HG02981 (cell line): Measurements from ENCODE around the gene RAD51B.
"Not testable (repeated sequence)": the region's sequence is repeated elsewhere in the genome, so short reads cannot be mapped to it uniquely, and the experiment has no call there.

Experiments used
- ATAC-seq: cut with Tn5 transposase; IDR thresholded peaks from one replicate; pipeline ENCODE4 v1.9.1; 2021; ENCODE audit warnings: mild to moderate bottlenecking, moderate library complexity; ENCODE audit not compliant: unreplicated experiment

Gene RAD51B

DNA sequence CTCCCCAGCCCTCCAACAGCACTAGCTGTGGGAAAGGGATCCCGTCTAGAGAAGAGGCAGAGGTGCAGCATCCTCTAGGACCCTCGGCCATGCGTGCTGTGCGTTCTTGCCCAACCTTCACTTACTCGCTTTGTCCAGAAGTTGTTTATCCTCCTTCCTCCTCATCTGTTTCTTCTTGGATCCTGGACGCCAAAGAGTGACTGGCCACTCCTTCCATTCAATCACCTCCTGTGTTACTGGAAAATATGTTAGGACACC is 832.8 kb downstream of the RAD51B start:
- no peak for ATAC-seq

GRCh38 chr14:68653108-68653507 is 833.5 kb downstream of the RAD51B start:
- ATAC-seq = no peak

DNA sequence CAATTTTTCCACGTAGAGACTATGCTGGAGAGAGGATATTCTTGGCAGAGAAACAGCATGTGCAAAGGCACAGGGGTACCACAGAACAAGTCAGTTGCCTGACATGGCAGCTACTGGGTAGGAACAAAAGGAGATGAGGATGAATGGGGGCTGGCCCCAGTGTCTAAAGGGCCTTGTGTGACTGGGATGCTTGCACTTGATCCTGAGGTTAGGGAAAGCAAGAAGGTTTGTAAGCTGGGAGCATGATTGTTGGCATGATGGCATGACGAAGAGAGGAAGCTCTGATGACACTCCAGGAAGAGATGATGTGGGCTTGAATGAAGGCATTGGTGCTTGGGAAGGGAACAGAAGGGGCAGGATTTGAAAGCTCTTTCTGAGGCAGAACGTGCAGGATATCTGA is 834.2 kb downstream of the RAD51B start:
- no peak for ATAC-seq

DNA sequence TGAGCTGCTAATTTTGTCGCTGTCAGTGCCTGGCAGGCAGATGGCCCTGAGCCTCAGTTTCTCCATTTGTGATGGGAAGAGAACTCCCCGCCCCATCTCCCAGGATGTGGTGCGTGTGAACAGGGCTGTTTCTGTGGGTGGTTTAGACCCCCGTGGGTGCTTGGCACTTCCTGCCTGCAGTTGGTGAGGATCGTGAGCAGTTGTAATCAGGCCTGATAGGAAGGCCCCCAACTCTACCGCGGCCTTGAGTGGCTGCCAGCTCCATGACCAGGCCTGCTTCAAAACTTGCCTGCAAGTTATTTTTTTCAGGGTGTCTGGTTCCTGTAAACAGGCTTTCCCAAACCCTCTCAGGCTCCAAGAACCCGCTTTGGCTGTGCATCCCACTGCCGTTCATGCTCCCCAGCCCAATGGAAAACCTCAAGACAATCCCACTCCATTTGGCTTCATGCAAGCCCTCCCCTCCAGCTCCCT is 834.9 kb downstream of the RAD51B start:
- no peak for ATAC-seq

GRCh38 chr14:68655021-68655831 is 835.6 kb downstream of the RAD51B start:
- ATAC-seq = no peak

GRCh38 chr14:68655911-68656316 is 836.3 kb downstream of the RAD51B start:
- ATAC-seq = no peak

- ATAC-seq = no peak
Observed at GRCh38 chr14:68656452-68656851, 836.9 kb downstream of the RAD51B start.

GRCh38 chr14:68657300-68658028 is 837.9 kb downstream of the RAD51B start:
- ATAC-seq = no peak

- ATAC-seq = no peak
Observed at GRCh38 chr14:68658029-68658509, 838.5 kb downstream of the RAD51B start.

DNA sequence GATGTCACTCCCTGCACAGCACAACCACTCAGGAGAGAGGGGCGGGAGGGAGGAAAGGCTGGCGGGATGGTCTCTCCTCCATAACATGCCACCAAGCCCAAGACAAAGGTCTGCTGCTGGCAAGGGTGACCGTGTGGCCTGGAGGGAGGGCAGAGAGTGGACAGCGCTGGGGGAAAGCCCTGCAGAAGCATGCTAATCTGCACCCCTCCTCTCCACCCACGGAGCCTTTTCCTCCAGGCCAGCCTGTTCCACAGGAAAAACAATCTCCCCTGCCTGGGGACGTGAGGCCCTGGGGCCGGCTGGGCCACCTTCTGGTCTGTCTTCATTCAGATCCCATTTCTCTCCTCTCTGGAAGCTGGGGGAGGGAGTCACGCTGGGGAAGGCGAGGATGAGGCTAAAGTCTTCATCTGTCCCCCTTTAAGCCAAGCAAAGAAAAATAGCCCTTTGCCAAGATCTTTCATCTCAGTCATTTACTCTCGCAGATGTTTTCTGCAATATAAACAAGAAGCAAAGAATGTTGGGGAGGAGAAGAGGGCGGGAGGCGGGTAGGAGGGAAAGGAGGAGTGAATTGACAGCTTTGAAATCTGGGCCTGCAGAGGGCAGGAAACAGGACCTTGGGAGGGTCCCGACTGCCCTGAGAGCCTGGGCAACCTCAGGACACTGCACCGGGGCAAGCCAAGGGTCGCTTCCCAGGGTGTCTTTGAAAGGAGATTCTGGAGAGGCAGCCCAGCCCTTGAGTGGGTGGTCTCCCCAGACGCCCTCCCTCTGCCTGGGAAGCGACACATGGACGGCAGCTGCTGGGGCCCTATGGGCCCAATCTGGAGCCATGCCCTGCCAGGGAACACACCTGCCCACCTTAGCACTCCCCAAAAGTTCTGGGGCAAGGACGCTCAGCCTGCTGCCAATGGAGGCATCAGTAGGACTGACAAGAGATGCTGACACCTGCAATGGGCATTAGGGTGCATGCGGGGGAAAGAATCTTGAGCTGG is 839.7 kb downstream of the RAD51B start:
- no peak for ATAC-seq

GRCh38 chr14:68660495-68660894 is 840.9 kb downstream of the RAD51B start:
- ATAC-seq = no peak

DNA sequence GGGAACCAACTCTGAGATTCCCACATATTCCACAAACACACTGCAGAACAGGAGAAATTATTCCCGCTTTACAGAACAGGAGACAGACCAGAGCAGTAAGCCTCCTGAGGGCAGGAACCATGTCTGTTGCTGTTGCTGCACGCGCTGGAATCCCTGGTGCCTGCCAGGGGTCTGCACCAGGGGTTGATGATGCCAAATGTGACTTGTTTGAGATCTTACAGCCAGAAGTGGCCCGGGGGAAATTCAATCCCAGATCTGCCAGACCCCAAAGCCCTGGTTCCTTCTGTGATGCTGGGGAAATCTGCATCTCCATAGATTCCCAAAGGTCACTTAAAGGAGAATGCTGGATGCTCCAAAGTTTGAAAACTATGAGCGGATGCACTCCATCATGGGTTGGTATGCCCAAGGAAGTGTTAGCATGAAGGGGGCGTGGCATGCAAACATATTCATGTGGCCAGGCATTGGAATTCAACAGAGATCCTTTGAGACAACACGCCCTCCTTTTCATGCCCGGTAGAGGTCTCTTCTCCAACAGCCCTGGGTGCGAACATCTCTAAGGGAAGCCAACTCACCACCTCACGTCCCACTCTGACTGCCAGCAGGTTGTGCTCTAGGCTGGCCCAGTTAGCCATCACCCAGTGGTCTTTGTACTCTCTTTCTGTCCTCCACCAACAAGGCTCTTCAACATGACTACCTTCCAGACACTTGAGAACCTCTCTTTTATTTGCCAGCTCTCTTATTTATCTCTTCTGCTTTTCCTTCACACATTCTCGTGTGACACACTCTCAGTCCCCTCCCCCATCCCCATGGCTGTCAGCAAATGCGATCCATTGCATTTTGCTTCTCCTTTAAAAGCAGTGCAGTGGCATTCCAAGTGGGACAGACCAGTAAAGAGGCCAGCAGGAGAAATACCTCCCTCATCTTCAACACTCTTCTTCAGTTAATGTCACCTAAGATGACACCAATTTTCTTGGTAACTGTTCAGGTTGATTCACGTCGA is 841.9 kb downstream of the RAD51B start:
- ATAC-seq = no peak

- no peak for ATAC-seq
Observed at GRCh38 chr14:68662392-68662791, 842.8 kb downstream of the RAD51B start.

- not testable (repeated sequence) for ATAC-seq
Observed at GRCh38 chr14:68662826-68663225, 843.2 kb downstream of the RAD51B start.

DNA sequence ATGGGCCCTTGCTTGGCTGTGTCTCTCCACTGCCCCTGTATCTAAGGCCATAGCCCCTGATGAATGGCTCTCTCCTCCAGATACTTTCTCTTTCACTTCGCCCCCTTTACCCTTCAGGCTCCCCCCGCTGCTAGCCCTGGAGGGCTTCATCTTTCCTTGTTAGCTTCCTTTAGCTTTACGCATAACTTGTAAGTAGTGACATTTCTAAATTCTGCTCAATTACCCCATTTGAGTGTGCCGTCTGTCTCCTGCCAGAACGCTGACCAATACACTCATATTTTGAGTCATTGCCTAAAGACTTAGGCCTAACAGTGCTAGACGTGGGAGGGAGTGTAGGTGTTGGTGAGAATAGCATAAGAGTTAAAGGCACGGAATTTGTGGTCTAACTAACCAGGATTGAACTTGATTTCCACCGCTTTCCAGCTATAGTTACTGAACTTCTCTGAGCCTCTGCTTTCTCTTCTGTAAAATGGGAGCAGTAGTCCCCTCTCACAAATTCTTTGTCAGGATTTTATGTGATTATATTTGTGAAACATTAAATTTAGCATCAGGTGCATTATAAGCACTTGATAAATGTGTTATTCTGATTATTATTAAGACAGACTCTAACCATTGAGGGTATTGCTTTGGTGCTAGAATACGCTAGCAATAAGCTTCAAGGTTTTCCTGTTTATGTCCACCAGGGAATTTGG is 844.0 kb downstream of the RAD51B start:
- peak; percentile 78 for ATAC-seq

- no peak for ATAC-seq
Observed at GRCh38 chr14:68664225-68664681, 844.7 kb downstream of the RAD51B start.

- ATAC-seq = no peak
Observed at GRCh38 chr14:68665131-68665530, 845.6 kb downstream of the RAD51B start.

GRCh38 chr14:68665792-68666204 is 846.2 kb downstream of the RAD51B start:
- no peak for ATAC-seq

DNA sequence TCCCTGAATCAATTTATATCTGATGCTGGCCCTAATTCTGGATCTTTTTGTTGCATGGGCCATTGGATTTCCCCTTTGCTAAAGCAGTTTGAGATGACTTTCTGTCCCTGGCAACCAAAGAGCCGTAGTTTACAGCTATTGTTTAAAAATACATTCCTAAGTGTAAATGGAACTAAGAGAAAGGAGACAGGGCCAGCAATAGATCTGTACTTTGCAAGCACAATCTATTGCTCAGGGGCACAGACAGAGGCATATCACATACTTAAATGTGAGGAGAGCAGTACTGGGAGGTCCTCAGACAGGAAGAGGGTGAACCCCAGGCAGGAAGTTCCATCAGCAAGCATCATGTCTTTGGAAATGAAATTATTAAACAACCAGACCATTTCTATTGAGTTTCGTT is 846.7 kb downstream of the RAD51B start:
- ATAC-seq = no peak
